ENCODE measurements around the gene ATXN8OS.
"Not testable (repeated sequence)": the region's sequence is repeated elsewhere in the genome, so short reads cannot be mapped to it uniquely, and the experiment has no call there.

The ATXN8OS gene

GRCh38 chr13:70107498-70108281 is at the start of gene ATXN8OS:
ATXN8OS (plus strand) TSS chr13:70107826.
- no peak for DNase-seq (ENCODE audit: low read depth in 2 of 2)

GRCh38 chr13:70080012-70080411 is 27.6 kb upstream of the ATXN8OS start:
- no peak for DNase-seq (ENCODE audit: low read depth in 2 of 2)

- DNase-seq (ENCODE audit: low read depth in 2 of 2) = no peak
These were observed 20.4 kb upstream of the ATXN8OS start for GRCh38 chr13:70087247-70087646.

- no peak for DNase-seq (ENCODE audit: low read depth in 2 of 2)
These were observed 18.7 kb upstream of the ATXN8OS start for GRCh38 chr13:70088926-70089325.

GRCh38 chr13:70090036-70090723 is 17.4 kb upstream of the ATXN8OS start:
- DNase-seq (ENCODE audit: low read depth in 2 of 2) = no peak

- no peak for DNase-seq (ENCODE audit: low read depth in 2 of 2)
These were observed 9.0 kb upstream of the ATXN8OS start for GRCh38 chr13:70098669-70099068.

GRCh38 chr13:70104481-70104880 is 3.1 kb upstream of the ATXN8OS start:
- DNase-seq (ENCODE audit: low read depth in 2 of 2) = no peak

GRCh38 chr13:70107125-70107497 is 515 bp upstream of the ATXN8OS start:
- no peak for DNase-seq (ENCODE audit: low read depth in 2 of 2)

- DNase-seq (ENCODE audit: low read depth in 2 of 2) = no peak
These were observed 905 bp downstream of the ATXN8OS start, which contains the start of gene KLHL1 for GRCh38 chr13:70108356-70109105. KLHL1 (minus strand) TSS chr13:70108452; CDS start chr13:70107699, 753 bp downstream.

GRCh38 chr13:70117338-70117905 is 9.8 kb downstream of the ATXN8OS start:
- no peak for DNase-seq (ENCODE audit: low read depth in 2 of 2)

GRCh38 chr13:70125693-70126092 is 18.1 kb downstream of the ATXN8OS start:
- no peak for DNase-seq (ENCODE audit: low read depth in 2 of 2)

GRCh38 chr13:70128098-70128497 is 20.5 kb downstream of the ATXN8OS start:
- DNase-seq (ENCODE audit: low read depth in 2 of 2) = no peak

GRCh38 chr13:70142658-70143057 is 35.0 kb downstream of the ATXN8OS start:
- not testable (repeated sequence) for DNase-seq (ENCODE audit: low read depth in 2 of 2)

GRCh38 chr13:70162141-70162540 is 54.5 kb downstream of the ATXN8OS start:
- no peak for DNase-seq (ENCODE audit: low read depth in 2 of 2)

- no peak for DNase-seq (ENCODE audit: low read depth in 2 of 2)
These were observed 63.1 kb downstream of the ATXN8OS start for GRCh38 chr13:70170689-70171088.

- DNase-seq (ENCODE audit: low read depth in 2 of 2) = no peak
These were observed 63.5 kb downstream of the ATXN8OS start for GRCh38 chr13:70171151-70171550.

- DNase-seq (ENCODE audit: low read depth in 2 of 2) = no peak
These were observed 65.4 kb downstream of the ATXN8OS start for GRCh38 chr13:70172946-70173597.

- no peak for DNase-seq (ENCODE audit: low read depth in 2 of 2)
These were observed 66.0 kb downstream of the ATXN8OS start for GRCh38 chr13:70173598-70173959.

GRCh38 chr13:70178346-70178745 is 70.7 kb downstream of the ATXN8OS start:
- DNase-seq (ENCODE audit: low read depth in 2 of 2) = no peak

All from stimulated activated CD4-positive, alpha-beta T cell treated with anti-CD3 and anti-CD28 coated beads, Interleukin-4, amount 100 ng/mL, for 48 hours (primary cell).